Measurements from ENCODE around the gene PSMB2. TPM values are rescaled to one million over a fixed set of nuclear protein-coding genes. Genes with fewer than 3 reads are reported as not detected.

The PSMB2 gene
- total RNA-seq, 2 experiments from 2014 or later = 28.7 to 86.3 TPM

- BruUV-seq (replicated peaks) = no TSS peak
- no peak for DNase-seq (ENCODE audit: low spot score)
- Histone ChIP-seq H3K79me2 (ENCODE audit: insufficient read depth, low read depth, low read length) (no peaks in the 10 kb centered on the region), H2AFZ (ENCODE audit: low read length) (no peak within 1 kb of the TSS), H4K20me1 (ENCODE audit: insufficient read depth, low read length) (no peaks in the 10 kb centered on the region), H3K36me3 (ENCODE audit: insufficient read depth, low read length) (no peaks in the 10 kb centered on the region), H3K4me2 (ENCODE audit: low read length) (peak within 1 kb of the TSS; percentile 18; the same call in 1 of the 2 replicates), H3K9me3 (ENCODE audit: low read length) (no peaks in the 10 kb centered on the region), H3K27ac (ENCODE audit: low read depth, low read length, poor library complexity, severe bottlenecking) (no peak within 1 kb of the TSS), H3K4me3 (ENCODE audit: low read depth, low read length, poor library complexity, severe bottlenecking) (no peak within 1 kb of the TSS), H3K4me1 (ENCODE audit: insufficient read depth, low read length, poor library complexity, severe bottlenecking) (peaks cover 15% of the 10 kb centered on the region), H3K9me2 (ENCODE audit: insufficient read depth, low read length) (no peaks in the 10 kb centered on the region)
- CTCF ChIA-PET (ENCODE audit: unreplicated experiment) = no interaction called here
- TF ChIP-seq EZH2phosphoT487 (IDR thresholded peaks at IDR 0.05; ENCODE audit: borderline replicate concordance, low read depth, low read length) = no peak
- TF ChIP-seq, protein P1, sequence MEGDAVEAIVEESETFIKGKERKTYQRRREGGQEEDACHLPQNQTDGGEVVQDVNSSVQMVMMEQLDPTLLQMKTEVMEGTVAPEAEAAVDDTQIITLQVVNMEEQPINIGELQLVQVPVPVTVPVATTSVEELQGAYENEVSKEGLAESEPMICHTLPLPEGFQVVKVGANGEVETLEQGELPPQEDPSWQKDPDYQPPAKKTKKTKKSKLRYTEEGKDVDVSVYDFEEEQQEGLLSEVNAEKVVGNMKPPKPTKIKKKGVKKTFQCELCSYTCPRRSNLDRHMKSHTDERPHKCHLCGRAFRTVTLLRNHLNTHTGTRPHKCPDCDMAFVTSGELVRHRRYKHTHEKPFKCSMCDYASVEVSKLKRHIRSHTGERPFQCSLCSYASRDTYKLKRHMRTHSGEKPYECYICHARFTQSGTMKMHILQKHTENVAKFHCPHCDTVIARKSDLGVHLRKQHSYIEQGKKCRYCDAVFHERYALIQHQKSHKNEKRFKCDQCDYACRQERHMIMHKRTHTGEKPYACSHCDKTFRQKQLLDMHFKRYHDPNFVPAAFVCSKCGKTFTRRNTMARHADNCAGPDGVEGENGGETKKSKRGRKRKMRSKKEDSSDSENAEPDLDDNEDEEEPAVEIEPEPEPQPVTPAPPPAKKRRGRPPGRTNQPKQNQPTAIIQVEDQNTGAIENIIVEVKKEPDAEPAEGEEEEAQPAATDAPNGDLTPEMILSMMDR (conservative IDR thresholded peaks at IDR 0.05; ENCODE audit: low read length) = no peak
- POLR2A ChIA-PET = no interaction called here
- intact Hi-C loops (cut with micrococcal nuclease; ENCODE audit: unreplicated experiment) = no loop called here
Observed at GRCh38 chr1:35573198-35574124, 67.9 kb downstream of the PSMB2 start, which contains the start of gene TFAP2E. Gene TFAP2E, plus strand, starts transcription at chr1:35573314. Its CDS starts 264 bp downstream, at chr1:35573578.

- DNase-seq (ENCODE audit: low spot score) = no peak
- Histone ChIP-seq H3K36me3 (ENCODE audit: insufficient read depth, low read length) (no peaks in the 10 kb centered on the region), H3K9me3 (ENCODE audit: low read length) (no peaks in the 10 kb centered on the region), H3K79me2 (ENCODE audit: insufficient read depth, low read depth, low read length) (no peaks in the 10 kb centered on the region), H4K20me1 (ENCODE audit: insufficient read depth, low read length) (no peaks in the 10 kb centered on the region), H3K27ac (ENCODE audit: low read depth, low read length, poor library complexity, severe bottlenecking) (no peak overlapping the region), H3K4me3 (ENCODE audit: low read depth, low read length, poor library complexity, severe bottlenecking) (no peak overlapping the region), H2AFZ (ENCODE audit: low read length) (no peak overlapping the region), H3K9me2 (ENCODE audit: insufficient read depth, low read length) (no peaks in the 10 kb centered on the region), H3K4me2 (ENCODE audit: low read length) (no peak overlapping the region), H3K4me1 (ENCODE audit: insufficient read depth, low read length, poor library complexity, severe bottlenecking) (peaks cover 3% of the 10 kb centered on the region)
- intact Hi-C loops (cut with micrococcal nuclease; ENCODE audit: unreplicated experiment) = no loop called here
- TF ChIP-seq, protein P1 (conservative IDR thresholded peaks at IDR 0.05; ENCODE audit: low read length) = no peak
- no peak for TF ChIP-seq EZH2phosphoT487 (IDR thresholded peaks at IDR 0.05; ENCODE audit: borderline replicate concordance, low read depth, low read length)
- no TSS peak for BruUV-seq (replicated peaks)
- ChIA-PET POLR2A (no interaction called here), CTCF (ENCODE audit: unreplicated experiment) (no interaction called here)
Observed at GRCh38 chr1:35572296-35572695, 69.0 kb downstream of the PSMB2 start.

GRCh38 chr1:35571263-35571662 is 70.1 kb downstream of the PSMB2 start:
- no peak for DNase-seq (ENCODE audit: low spot score)
- POLR2A ChIA-PET = interaction anchor here (0.6 to 0.7 kb wide), 2 partner anchors 26 to 127 kb away, joined by 3 to 9 read pairs; no protein-coding TSS in a partner anchor
- no peak overlapping the region for H3K4me3 ChIP-seq (ENCODE audit: low read depth, low read length, poor library complexity, severe bottlenecking)
- H3K9me3 ChIP-seq (ENCODE audit: low read length) = no peaks in the 10 kb centered on the region
- H3K79me2 ChIP-seq (ENCODE audit: insufficient read depth, low read depth, low read length) = no peaks in the 10 kb centered on the region
- H3K4me2 ChIP-seq (ENCODE audit: low read length) = no peak overlapping the region
- H3K9me2 ChIP-seq (ENCODE audit: insufficient read depth, low read length) = no peaks in the 10 kb centered on the region
- no TSS peak for BruUV-seq (replicated peaks)
- H4K20me1 ChIP-seq (ENCODE audit: insufficient read depth, low read length) = no peaks in the 10 kb centered on the region
- intact Hi-C loops (cut with micrococcal nuclease; ENCODE audit: unreplicated experiment) = no loop called here
- no peaks in the 10 kb centered on the region for H3K36me3 ChIP-seq (ENCODE audit: insufficient read depth, low read length)
- CTCF ChIA-PET (ENCODE audit: unreplicated experiment) = interaction anchor here (0.6 kb wide), 1 partner anchor 152 kb away, joined by 3 read pairs; no protein-coding TSS in a partner anchor
- H3K27ac ChIP-seq (ENCODE audit: low read depth, low read length, poor library complexity, severe bottlenecking) = no peak overlapping the region
- H3K4me1 ChIP-seq (ENCODE audit: insufficient read depth, low read length, poor library complexity, severe bottlenecking) = no peaks in the 10 kb centered on the region
- no peak for TF ChIP-seq EZH2phosphoT487 (IDR thresholded peaks at IDR 0.05; ENCODE audit: borderline replicate concordance, low read depth, low read length)
- TF ChIP-seq, protein P1 (conservative IDR thresholded peaks at IDR 0.05; ENCODE audit: low read length) = no peak
- H2AFZ ChIP-seq (ENCODE audit: low read length) = no peak overlapping the region
